OCI-LY7 (cell line): ENCODE measurements around the gene ZNF324B. TPM values are rescaled to one million over a fixed set of nuclear protein-coding genes. Genes with fewer than 3 reads are reported as not detected.

Source experiments
- BruUV-seq: library from RNA; stranded (reverse); fragments of 400-500 nt; replicated peaks from 2 replicates; lab custom pipeline; 2021; lab: Mats Ljungman, UMichigan
- CTCF ChIA-PET: fragments of 300-600 bp; sonication (Branson Sonifier 250); formaldehyde crosslinking; loops from one replicate; lab custom pipeline; 2022; ENCODE audit warnings: antibody characterized with exemption; ENCODE audit not compliant: unreplicated experiment; lab: Charles Lee
- POLR2A ChIA-PET: fragments of 300-600 bp; sonication (Branson Sonifier 250); formaldehyde crosslinking; loops from one replicate; lab custom pipeline; 2022; ENCODE audit warnings: antibody characterized with exemption; lab: Charles Lee
- DNase-seq: peaks from one replicate; pipeline ENCODE4 v3.0.0-alpha.2; 2015; ENCODE audit warnings: low spot score
- H2AFZ ChIP-seq: fragments of 200-600 bp; sonication (generic), shearing (Covaris generic); 2 replicates; pipeline ENCODE4 v1.6.1; 2014; ENCODE audit warnings: mild to moderate bottlenecking, antibody characterized with exemption, low read length, moderate library complexity
- H3K27ac ChIP-seq: fragments of 200-600 bp; sonication (generic); 2 replicates; pipeline ENCODE4 v1.5.1; 2014; ENCODE audit warnings: mixed run types, low read depth, mild to moderate bottlenecking, moderate library complexity, low read length, inconsistent platforms; ENCODE audit not compliant: poor library complexity, severe bottlenecking
- H3K36me3 ChIP-seq: fragments of 200-600 bp; sonication (generic); 2 replicates; pipeline ENCODE4 v1.6.1; 2014; ENCODE audit warnings: mild to moderate bottlenecking, antibody characterized with exemption, low read length, moderate library complexity, mixed read lengths; ENCODE audit not compliant: insufficient read depth
- H3K4me1 ChIP-seq: fragments of 200-600 bp; sonication (generic); 2 replicates; pipeline ENCODE4 v1.5.1; 2014; ENCODE audit warnings: mild to moderate bottlenecking, low read length; ENCODE audit not compliant: insufficient read depth, poor library complexity, severe bottlenecking
- H3K4me2 ChIP-seq: fragments of 200-600 bp; sonication (generic); 2 replicates; pipeline ENCODE4 v1.6.1; 2014; ENCODE audit warnings: mild to moderate bottlenecking, low read length
- H3K4me3 ChIP-seq: fragments of 200-600 bp; sonication (generic); 2 replicates; pipeline ENCODE4 v1.5.1; 2014; ENCODE audit warnings: mild to moderate bottlenecking, low read depth, low read length; ENCODE audit not compliant: poor library complexity, severe bottlenecking
- H3K79me2 ChIP-seq: fragments of 200-600 bp; sonication (generic); 2 replicates; pipeline ENCODE4 v1.6.1; 2016; ENCODE audit warnings: low read depth, mild to moderate bottlenecking, low read length, moderate library complexity, mixed read lengths; ENCODE audit not compliant: insufficient read depth
- H3K9me2 ChIP-seq: fragments of 200-600 bp; sonication (generic); 2 replicates; pipeline ENCODE4 v1.6.1; 2016; ENCODE audit warnings: mild to moderate bottlenecking, low read length, mixed read lengths; ENCODE audit not compliant: insufficient read depth
- H3K9me3 ChIP-seq: fragments of 200-600 bp; sonication (generic); 2 replicates; pipeline ENCODE4 v1.6.1; 2014; ENCODE audit warnings: mild to moderate bottlenecking, mixed run types, low read length, mixed read lengths
- H4K20me1 ChIP-seq: fragments of 200-600 bp; sonication (generic); 2 replicates; pipeline ENCODE4 v1.6.1; 2014; ENCODE audit warnings: mild to moderate bottlenecking, antibody characterized with exemption, low read length, moderate library complexity, mixed read lengths; ENCODE audit not compliant: insufficient read depth
- EZH2phosphoT487 ChIP-seq: fragments of 200-600 bp; sonication (generic); IDR thresholded peaks from 2 replicates; pipeline ENCODE4 v1.6.1; 2018; ENCODE audit warnings: low read depth, borderline replicate concordance, mild to moderate bottlenecking, mixed run types, antibody characterized with exemption, low read length, moderate library complexity, mixed read lengths
- intact Hi-C: fragments of 100-400 bp; cut with micrococcal nuclease; formaldehyde crosslinking; loops from one replicate; pipeline ENCODE4 v1.10.0; 2022; ENCODE audit not compliant: unreplicated experiment
- total RNA-seq, 2 experiments: library from RNA; depleted of rRNA in 1 of 2; stranded (reverse); fragments of >200 nt in 1 of 2; shearing (Covaris generic) in 1 of 2; gene quantifications; 2 replicates each; pipeline ENCODE4 v1.2.3, GENCODE V29; 2014 to 2022
- TF ChIP-seq, protein P1 (sequence below): fragments of 200-600 bp; sonication (generic); conservative IDR thresholded peaks from 2 replicates; pipeline ENCODE4 v1.5.1; 2014; ENCODE audit warnings: mild to moderate bottlenecking, antibody characterized with exemption, low read length, moderate library complexity, mixed read lengths

Gene ZNF324B
- total RNA-seq, 2 experiments from 2014 or later: 13.8 to 14.5 TPM

- H3K4me3 ChIP-seq: no peak overlapping the region
- H3K79me2 ChIP-seq: no peaks in the 10 kb centered on the region
- H3K4me2 ChIP-seq: no peak overlapping the region
- H2AFZ ChIP-seq: no peak overlapping the region
- ChIA-PET CTCF (no interaction called here), POLR2A (no interaction called here)
- TF ChIP-seq, protein P1, sequence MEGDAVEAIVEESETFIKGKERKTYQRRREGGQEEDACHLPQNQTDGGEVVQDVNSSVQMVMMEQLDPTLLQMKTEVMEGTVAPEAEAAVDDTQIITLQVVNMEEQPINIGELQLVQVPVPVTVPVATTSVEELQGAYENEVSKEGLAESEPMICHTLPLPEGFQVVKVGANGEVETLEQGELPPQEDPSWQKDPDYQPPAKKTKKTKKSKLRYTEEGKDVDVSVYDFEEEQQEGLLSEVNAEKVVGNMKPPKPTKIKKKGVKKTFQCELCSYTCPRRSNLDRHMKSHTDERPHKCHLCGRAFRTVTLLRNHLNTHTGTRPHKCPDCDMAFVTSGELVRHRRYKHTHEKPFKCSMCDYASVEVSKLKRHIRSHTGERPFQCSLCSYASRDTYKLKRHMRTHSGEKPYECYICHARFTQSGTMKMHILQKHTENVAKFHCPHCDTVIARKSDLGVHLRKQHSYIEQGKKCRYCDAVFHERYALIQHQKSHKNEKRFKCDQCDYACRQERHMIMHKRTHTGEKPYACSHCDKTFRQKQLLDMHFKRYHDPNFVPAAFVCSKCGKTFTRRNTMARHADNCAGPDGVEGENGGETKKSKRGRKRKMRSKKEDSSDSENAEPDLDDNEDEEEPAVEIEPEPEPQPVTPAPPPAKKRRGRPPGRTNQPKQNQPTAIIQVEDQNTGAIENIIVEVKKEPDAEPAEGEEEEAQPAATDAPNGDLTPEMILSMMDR: no peak
- peaks cover 25% of the 10 kb centered on the region for H3K36me3 ChIP-seq
- H3K9me3 ChIP-seq: no peaks in the 10 kb centered on the region
- no peaks in the 10 kb centered on the region for H4K20me1 ChIP-seq
- BruUV-seq: no TSS peak
- intact Hi-C loops: no loop called here
- no peaks in the 10 kb centered on the region for H3K9me2 ChIP-seq
- H3K27ac ChIP-seq: no peak overlapping the region
- peaks cover 13% of the 10 kb centered on the region for H3K4me1 ChIP-seq
- no peak for DNase-seq
Measured at GRCh38 chr19:58471736-58472135, 20.3 kb downstream of the ZNF324B start.

GRCh38 chr19:58473775-58474174 is 22.4 kb downstream of the ZNF324B start:
- no peaks in the 10 kb centered on the region for H3K9me3 ChIP-seq
- ChIA-PET CTCF (no interaction called here), POLR2A (no interaction called here)
- BruUV-seq: no TSS peak
- H3K27ac ChIP-seq: no peak overlapping the region
- intact Hi-C loops: no loop called here
- H3K9me2 ChIP-seq: no peaks in the 10 kb centered on the region
- no peak for TF ChIP-seq EZH2phosphoT487
- TF ChIP-seq, protein P1: no peak
- no peak overlapping the region for H3K4me2 ChIP-seq
- H2AFZ ChIP-seq: no peak overlapping the region
- H4K20me1 ChIP-seq: no peaks in the 10 kb centered on the region
- DNase-seq: no peak
- H3K4me1 ChIP-seq: peaks cover 20% of the 10 kb centered on the region
- peaks cover 25% of the 10 kb centered on the region for H3K36me3 ChIP-seq
- no peaks in the 10 kb centered on the region for H3K79me2 ChIP-seq
- H3K4me3 ChIP-seq: no peak overlapping the region

GRCh38 chr19:58474291-58474996 is 23.0 kb downstream of the ZNF324B start:
- H3K79me2 ChIP-seq: no peaks in the 10 kb centered on the region
- no peaks in the 10 kb centered on the region for H4K20me1 ChIP-seq
- peaks cover 19% of the 10 kb centered on the region for H3K36me3 ChIP-seq
- H3K9me2 ChIP-seq: no peaks in the 10 kb centered on the region
- H3K9me3 ChIP-seq: no peaks in the 10 kb centered on the region
- H3K4me2 ChIP-seq: peak overlapping the region; percentile 92
- H3K4me3 ChIP-seq: no peak overlapping the region
- no peak overlapping the region for H2AFZ ChIP-seq
- TF ChIP-seq, protein P1: no peak
- no peak for TF ChIP-seq EZH2phosphoT487
- ChIA-PET POLR2A (no interaction called here), CTCF (no interaction called here)
- DNase-seq: no peak
- no TSS peak for BruUV-seq
- no peak overlapping the region for H3K27ac ChIP-seq
- H3K4me1 ChIP-seq: peaks cover 20% of the 10 kb centered on the region
- intact Hi-C loops: no loop called here
